ENCODE results near the gene QRICH2.

GRCh38 chr17:76248013-76248782, 59.9 kb downstream of the QRICH2 start:
- TF ChIP-seq CTCF (IDR thresholded peaks at IDR 0.05), result peak in 1 of 12 donors; percentile 3
- TF ChIP-seq POLR2A (IDR thresholded peaks at IDR 0.05), result no peak
